GM15510 (cell line): ENCODE data around the gene GP1BA.

Source experiments
- POLR2A ChIP-seq: IDR thresholded peaks from 3 replicates; pipeline ENCODE4 v1.6.1; 2011; ENCODE audit warnings: borderline replicate concordance; ENCODE audit not compliant: insufficient read length; ENCODE audit errors: extremely low read depth

GP1BA gene

GRCh38 chr17:4931963-4932362 lies at the start of gene GP1BA:
Gene GP1BA (plus strand): TSS chr17:4932277. CDS start chr17:4932605, 328 bp downstream.
- TF ChIP-seq POLR2A: no peak

GRCh38 chr17:4884489-4884888 lies 47.6 kb upstream of the GP1BA start:
- TF ChIP-seq POLR2A: no peak

DNA sequence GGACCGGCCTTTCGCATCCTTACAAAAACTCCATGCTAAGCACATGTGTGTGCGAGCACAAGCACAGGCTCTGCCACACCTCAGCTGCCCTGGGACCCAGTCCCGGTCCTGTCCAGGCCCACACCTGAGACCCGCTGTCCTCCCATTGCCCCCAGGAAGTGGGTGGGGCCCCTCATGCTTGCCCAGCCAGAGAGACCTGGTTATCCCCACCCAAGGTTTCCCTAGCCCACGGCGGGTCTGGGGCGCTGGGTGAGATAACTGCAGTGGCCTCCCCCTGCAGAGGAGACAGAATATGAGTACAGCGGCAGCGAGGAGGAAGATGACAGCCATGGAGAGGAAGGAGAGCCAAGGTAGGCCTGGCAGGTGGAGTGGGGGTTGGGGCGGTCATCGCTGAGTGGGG lies 45.2 kb upstream of the GP1BA start:
- no peak for TF ChIP-seq POLR2A

- TF ChIP-seq POLR2A: no peak
These were observed 44.5 kb upstream of the GP1BA start for GRCh38 chr17:4887581-4887980.

- no peak for TF ChIP-seq POLR2A
These were observed 40.4 kb upstream of the GP1BA start for GRCh38 chr17:4891411-4892410.

- TF ChIP-seq POLR2A: no peak
These were observed 39.4 kb upstream of the GP1BA start for GRCh38 chr17:4892499-4893221.

DNA sequence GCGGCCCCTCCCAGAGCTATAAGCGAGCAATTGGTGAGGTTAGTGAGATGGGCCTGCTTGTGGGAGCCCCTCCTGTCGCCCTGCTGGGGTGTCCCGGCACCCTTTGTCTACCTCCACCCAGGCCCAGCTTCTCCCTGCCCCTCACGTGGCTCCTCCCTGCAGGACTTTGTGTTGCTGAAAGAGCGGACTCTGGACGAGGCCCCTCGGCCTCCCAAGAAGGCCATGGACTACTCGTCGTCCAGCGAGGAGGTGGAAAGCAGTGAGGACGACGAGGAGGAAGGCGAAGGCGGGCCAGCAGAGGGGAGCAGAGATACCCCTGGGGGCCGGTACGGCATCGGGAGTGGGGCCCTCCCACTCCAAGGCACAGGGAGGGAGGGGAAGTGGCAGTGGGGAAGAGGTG lies 38.8 kb upstream of the GP1BA start:
- TF ChIP-seq POLR2A: no peak

GRCh38 chr17:4893721-4894560 lies 38.1 kb upstream of the GP1BA start:
- TF ChIP-seq POLR2A: no peak

- no peak for TF ChIP-seq POLR2A
These were observed 37.0 kb upstream of the GP1BA start for GRCh38 chr17:4895121-4895520.

DNA sequence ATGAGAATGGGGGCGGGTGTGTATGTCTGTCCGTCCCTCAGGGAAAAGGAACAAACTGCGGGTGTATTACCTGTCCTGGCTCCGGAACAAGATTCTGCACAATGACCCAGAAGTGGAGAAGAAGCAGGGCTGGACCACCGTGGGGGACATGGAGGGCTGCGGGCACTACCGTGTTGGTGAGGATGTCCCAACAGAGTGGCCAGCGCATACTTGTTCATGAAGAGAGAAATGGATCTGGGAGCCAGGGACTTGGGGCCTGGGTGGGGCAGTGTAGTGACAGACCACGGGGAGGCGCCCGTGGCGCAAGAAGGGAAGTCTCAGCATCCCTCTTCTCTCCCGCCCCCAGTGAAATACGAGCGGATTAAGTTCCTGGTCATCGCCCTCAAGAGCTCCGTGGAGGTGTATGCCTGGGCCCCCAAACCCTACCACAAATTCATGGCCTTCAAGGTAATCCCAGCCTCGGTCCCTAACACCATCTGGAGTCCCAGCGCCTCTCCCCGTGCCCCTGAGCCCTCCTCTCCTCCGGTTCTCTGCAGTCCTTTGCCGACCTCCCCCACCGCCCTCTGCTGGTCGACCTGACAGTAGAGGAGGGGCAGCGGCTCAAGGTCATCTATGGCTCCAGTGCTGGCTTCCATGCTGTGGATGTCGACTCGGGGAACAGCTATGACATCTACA lies 36.3 kb upstream of the GP1BA start:
- no peak for TF ChIP-seq POLR2A

GRCh38 chr17:4896332-4897197 lies 35.5 kb upstream of the GP1BA start:
- no peak for TF ChIP-seq POLR2A

DNA sequence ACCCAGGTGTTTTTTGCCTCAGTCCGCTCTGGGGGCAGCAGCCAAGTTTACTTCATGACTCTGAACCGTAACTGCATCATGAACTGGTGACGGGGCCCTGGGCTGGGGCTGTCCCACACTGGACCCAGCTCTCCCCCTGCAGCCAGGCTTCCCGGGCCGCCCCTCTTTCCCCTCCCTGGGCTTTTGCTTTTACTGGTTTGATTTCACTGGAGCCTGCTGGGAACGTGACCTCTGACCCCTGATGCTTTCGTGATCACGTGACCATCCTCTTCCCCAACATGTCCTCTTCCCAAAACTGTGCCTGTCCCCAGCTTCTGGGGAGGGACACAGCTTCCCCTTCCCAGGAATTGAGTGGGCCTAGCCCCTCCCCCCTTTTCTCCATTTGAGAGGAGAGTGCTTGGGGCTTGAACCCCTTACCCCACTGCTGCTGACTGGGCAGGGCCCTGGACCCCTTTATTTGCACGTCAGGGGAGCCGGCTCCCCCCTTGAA lies 34.8 kb upstream of the GP1BA start:
- TF ChIP-seq POLR2A: no peak

DNA sequence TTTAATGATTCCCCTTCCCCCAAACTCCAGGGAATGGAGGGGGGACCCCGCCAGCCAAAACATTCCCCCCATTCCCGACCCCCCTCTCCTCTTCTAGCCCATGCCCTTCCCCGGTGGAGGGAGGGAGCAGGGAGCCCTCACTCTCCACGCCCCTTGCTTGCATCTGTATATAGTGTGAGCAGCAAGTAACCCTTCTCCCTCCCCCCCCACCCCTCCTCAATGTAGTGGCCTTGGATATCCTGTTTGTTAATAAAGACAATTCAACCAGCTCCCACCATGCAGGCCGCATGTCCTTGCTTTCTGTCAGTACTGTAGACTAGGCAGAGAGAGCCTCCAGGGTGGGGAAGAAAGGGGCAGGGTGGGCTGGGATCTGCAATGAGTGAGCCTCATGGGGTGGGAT lies 34.3 kb upstream of the GP1BA start:
- TF ChIP-seq POLR2A: no peak
